Activated CD8-positive, alpha-beta memory T cell treated with anti-CD3 and anti-CD28 coated beads for 24 hours (primary cell): Measurements from ENCODE around the gene OGFOD2.

Source experiments
- DNase-seq: peaks from one replicate; pipeline ENCODE4 v3.0.0-alpha.2; 2020

The OGFOD2 gene

GRCh38 chr12:122989225-122989839 is 14.3 kb downstream of the OGFOD2 start:
- DNase-seq = no peak

DNA sequence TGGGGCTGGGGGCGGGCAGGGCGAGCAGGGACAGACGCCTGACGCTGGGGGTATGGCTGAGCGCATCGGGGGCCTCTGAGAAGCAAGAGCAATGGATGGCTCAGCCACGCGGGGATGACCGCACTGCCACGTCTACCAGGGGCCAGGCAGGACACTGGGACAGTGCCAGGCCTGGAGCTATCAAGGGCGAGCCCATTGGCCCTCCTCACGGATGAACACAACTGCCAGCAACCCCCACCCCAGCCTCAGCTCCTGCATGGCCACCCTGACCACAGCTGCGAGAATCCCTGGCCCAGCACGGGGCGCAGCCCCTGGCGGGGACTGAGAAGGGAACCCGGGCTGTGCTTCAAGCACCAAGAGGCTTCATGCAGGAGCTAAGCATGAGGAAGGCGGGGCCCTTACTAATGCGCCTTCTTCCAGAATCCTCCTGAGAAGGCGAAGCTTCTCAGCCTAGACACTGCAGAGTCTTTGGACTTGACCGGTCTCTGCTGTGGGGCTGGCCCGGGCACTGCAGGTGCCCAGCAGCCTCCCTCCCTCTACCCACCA is 14.9 kb downstream of the OGFOD2 start:
- no peak for DNase-seq

GRCh38 chr12:122990561-122990960 is 15.5 kb downstream of the OGFOD2 start:
- DNase-seq = no peak

DNA sequence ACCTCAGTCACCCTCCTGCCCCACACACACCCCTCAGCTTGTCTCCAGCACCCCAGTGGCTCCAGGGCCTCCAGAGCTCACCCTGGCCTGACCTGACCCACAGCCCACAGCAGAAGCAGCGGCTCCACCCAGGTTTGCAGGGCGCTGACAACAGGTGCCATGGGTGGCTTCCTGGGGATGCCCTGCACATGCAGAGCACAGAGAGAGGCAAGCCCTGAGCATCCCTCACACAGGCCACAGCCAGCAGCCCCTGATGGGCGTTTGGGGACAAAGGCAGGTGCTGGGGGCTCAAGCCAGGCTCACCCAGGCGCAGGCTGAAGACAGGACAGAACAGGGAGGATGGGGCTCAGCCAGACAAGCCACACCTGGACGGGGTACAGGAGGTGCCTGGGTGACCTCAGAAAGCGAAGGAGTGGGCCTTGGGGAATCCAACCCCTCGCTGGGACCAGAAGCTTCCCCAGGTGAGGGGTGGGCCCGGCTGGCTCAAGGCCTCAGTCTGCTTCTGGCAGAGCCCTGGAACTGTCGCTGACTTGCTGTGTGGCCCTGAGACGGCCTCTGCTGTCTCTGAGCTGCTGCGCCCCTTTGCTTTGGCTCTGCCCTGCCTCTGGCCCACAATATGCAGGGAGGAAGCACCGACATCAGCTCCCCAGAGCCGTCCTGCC is 16.0 kb downstream of the OGFOD2 start:
- DNase-seq = no peak

DNA sequence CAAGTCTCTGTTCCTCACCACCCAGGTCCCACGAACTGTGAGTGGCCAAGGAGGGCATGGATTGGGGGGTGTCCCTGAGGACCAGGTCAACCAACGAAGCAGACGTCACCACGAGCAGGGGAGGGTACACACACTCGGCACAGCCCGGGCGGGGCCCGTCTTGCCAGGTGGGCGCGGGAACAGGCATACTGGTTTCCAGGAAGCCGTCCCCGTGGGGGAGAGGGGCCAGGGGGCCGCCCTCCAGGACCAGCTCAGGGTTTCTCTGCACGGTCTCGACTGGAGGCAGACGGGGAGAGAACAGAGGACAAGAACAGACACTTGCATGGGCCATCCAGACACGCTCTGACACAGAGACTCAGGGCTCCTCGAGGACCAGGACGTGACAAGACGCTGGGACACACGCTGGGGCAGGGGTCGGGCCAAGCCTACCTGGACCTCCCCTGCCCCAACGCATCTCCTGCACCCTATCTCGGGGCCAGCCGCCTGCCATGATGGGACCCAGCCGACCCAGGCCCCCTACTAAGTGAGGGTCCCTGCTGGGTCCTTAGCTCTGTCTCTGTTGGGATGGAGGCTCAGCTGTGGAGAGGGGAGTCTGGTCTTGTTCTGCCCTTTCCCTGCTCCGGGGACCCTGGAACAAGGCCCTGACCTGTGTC is 16.7 kb downstream of the OGFOD2 start:
- no peak for DNase-seq

DNA sequence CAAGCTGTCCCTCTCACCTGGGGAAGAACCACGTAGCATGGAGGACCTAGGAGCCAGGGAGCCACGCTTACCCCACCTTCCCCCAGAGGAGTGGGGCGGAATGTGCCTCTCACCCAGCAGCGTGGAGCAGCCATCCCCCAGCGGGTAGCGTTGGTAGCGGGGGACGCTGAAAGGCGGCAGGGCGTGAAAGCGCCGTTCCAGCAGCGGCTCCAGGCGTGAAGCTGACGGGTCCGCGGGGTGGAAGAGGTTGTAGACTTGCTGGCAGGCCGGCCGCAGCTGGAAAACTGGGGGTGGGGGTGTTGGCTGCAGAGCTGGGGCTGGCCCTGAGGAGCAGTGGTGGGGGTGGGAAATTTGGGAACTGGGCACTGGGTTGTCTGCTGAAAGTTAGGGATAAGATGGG is 17.3 kb downstream of the OGFOD2 start:
- no peak for DNase-seq

DNA sequence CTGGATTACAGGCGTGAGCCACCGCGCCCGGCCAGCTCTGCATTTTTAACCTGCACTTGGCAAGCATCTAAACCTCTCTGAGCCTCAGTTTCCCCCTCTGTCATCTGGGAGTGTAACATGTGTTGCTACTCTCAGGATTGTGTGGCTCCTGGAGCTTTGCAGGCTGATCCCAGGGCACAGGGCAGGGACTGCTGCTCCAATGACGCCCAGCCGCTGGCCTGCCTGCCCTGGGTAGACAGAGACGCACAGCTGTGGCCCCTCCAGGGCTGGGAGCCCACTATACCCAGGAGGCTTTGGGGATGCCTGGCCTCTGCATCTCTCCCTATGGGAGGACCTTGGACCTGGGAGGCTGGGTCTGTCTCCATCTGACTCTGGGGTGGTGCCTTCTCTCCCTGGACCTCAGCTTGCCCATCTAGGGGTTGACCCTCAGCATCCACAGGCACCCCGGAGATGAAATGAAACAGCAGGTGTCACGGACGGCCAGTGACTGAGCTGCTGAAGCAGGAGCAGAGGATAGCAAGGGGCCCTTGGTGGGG is 19.2 kb downstream of the OGFOD2 start:
- DNase-seq = no peak

- DNase-seq = no peak
Observed at GRCh38 chr12:122994781-122995502, 19.9 kb downstream of the OGFOD2 start.

- DNase-seq = no peak
Observed at GRCh38 chr12:122995503-122996187, 20.6 kb downstream of the OGFOD2 start.

GRCh38 chr12:122996188-122996601 is 21.2 kb downstream of the OGFOD2 start:
- DNase-seq = no peak

DNA sequence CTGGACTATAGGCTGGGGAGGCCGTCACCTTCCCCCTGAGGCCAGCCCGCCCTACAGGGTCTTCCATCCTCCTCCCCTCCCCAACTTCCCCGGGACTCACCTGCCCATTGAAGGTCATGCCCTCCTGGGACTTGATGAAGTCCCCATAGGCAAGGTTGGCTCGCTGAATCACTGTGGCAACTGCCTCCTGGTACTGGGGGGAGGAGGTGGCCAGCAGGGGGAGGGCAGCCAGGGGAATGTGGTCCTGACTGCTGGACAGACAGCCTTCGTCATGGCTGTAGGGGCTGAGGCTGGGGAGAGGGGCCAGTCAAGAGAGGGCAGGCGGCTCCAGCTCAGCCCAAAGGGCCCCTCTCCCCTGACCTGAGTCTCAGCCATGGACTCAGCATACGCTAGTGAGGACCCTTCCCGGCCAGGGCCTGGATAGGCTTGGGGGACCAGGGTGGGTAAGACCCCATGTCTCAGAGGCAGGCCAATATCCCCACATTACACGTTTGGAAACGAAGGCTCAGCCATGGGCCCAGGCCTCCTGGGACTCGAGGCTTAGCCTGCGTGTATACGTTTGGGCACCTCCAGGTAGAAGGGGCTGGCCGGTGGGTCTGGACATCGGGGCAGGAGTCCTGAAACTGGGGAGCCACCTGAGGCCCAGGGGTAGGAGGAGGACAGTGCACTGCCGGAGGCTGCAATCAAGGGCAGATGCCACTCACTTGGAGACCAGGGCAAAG is 21.7 kb downstream of the OGFOD2 start:
- DNase-seq = no peak

DNA sequence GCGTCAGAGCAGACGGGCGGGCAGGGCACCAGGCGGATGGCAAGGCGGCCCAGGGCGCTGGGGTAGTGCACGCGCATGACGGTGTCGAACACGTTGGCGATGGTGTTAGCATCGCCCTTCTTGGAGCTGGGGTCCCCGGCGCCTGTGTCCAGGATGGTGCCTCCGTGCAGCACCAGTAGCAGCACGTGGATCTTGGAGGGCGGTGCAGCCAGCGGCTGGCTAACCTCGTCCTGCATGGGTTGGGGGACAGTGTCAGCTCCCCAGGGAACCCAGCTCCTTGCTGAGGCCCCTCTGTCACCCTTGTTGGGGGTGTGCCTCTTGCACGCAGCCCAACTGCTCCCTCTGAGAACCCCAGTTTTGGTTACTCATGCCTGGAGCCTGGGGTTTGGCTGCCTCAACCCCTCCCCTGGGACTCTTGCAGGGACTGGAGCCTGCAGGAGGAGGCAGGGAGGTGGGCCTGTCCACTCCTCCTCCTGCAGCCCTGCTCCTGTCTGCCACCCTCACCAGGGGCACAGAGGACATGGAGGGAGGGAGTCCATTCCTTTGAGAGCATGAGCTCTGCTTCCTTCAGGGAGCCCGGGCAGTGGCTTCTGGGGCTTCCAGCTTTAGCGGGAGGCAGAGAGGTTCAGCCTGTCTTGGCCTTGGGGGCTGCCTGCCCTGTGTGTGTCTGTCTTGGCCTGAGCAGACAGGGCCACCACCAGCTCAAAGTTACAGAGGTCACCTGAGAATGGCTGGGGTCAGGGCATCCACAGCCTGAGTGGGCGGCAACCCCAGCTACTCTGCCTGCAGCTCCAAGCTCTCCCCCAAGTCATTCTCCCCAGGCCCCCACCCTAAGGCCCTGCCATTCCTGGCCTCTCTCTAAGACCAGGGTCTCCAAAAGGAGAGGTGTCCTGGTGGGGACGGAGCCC is 22.6 kb downstream of the OGFOD2 start:
- no peak for DNase-seq

GRCh38 chr12:122998316-122998715 is 23.3 kb downstream of the OGFOD2 start:
- DNase-seq = no peak

GRCh38 chr12:122999196-122999946 is 24.3 kb downstream of the OGFOD2 start:
- no peak for DNase-seq

- DNase-seq = no peak
Observed at GRCh38 chr12:122999986-123000420, 25.0 kb downstream of the OGFOD2 start.

GRCh38 chr12:123000578-123000977 is 25.5 kb downstream of the OGFOD2 start:
- no peak for DNase-seq

DNA sequence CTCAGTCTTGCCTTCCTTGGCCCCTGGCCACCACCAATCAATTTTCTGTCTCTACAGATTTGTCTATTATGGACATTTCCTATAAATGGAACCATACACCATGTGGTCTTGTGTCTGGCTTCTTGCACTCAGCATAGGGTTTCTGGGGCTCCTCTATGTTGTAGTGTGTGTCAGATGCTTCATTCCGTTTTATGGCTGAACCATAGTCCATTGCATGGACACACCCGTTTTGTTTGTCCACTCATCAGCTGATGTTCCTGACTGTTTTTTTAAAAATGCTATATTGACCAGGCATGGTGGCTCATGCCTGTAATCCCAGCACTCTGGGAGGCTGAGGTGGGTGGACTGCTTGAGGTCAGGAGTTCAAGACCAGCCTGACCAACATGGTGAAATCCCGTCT is 26.4 kb downstream of the OGFOD2 start:
- no peak for DNase-seq

DNA sequence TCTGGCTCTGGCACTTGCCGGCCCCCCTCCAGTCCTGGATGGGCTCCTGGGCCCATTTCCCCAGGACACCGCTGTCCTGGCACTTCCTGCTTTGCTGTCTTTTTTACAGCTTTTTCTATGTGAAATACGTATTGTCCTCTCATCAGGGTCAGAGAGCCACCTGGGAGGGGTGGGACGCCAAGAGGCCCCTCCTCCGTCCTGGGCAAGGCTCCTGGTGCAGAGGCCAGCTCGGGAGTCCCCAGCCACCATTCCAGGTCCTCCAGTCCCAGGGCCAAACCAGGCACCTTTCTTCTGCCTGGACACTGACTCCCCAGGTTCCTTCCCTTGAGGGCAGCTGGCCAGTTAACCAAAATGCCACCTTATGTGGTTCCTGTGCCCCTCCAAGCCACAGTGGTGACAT is 28.2 kb downstream of the OGFOD2 start:
- no peak for DNase-seq

GRCh38 chr12:123004287-123004686 is 29.2 kb downstream of the OGFOD2 start:
- DNase-seq = no peak

DNA sequence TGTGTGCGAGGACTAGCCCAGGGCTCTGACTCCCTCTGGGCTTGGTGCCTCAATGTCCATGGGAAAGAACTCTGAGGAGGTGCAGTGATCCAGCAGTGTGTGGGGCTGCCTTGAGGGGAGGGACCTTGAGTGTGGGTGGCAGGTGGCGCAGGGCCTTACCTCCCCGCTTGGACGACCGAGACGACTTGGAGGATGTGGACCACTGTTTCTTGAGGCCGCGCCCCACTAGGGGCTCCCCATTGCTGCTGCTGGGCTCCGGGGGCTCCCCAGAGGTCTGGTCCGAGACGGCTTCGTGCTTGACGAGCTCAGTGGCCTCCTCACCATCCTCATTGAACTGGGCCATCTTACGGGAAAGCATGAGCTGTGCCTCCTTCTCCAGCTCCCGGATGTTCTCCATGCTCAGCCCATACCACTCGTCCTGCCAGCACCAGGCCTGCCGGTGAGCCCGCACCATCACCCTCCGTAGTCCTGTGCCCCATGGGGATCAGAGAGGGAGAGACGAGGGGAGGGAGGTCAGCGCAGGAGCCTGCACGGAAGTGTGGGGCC is 30.1 kb downstream of the OGFOD2 start:
- DNase-seq = no peak
